ENCODE data around the gene CACHD1.

GRCh38 chr1:64498325-64498724 is 28.4 kb downstream of the CACHD1 start:
- TF ChIP-seq POLR2A (IDR thresholded peaks at IDR 0.05) (no peak), CTCF (IDR thresholded peaks at IDR 0.05) (no peak)
